Measurements from ENCODE around the gene CARMIL3. TPM values are rescaled to one million over a fixed set of nuclear protein-coding genes. Genes with fewer than 3 reads are reported as not detected.
"Not testable (repeated sequence)": the region's sequence is repeated elsewhere in the genome, so short reads cannot be mapped to it uniquely, and the experiment has no call there.

CARMIL3 gene
- total RNA-seq = under 1 TPM; 0.15 to 0.22 TPM
- polyA plus RNA-seq = not detected

- H3K36me3 Mint-ChIP-seq = no peaks in the 10 kb centered on the region
- H3K27me3 Mint-ChIP-seq = peaks cover 6 to 8% of the 10 kb centered on the region in 2 donors
- Histone ChIP-seq H3K4me3 (ENCODE audit: low read length in 2 of 2) (peak within 1 kb of the TSS in 1 of 2 donors; percentile 76), H3K4me1 (ENCODE audit: insufficient read depth, low read length) (peaks cover 14% of the 10 kb centered on the region), H3K27ac (ENCODE audit: low read depth, low read length) (peak within 1 kb of the TSS; percentile 16), H3K27me3 (ENCODE audit: insufficient read depth, low read length) (no peaks in the 10 kb centered on the region), H3K36me3 (ENCODE audit: insufficient read depth, low read length) (no peaks in the 10 kb centered on the region), H3K9me3 (ENCODE audit: control insufficient read depth in 1 of 2, low read length in 2 of 2) (no peaks in the 10 kb centered on the region)
- peak within 1 kb of the TSS; percentile 83 to 92 (median 88) for H3K4me3 Mint-ChIP-seq
- ChIA-PET CTCF (ENCODE audit: partially characterized antibody) (interaction anchor here (0.6 to 17.4 kb wide), 7 partner anchors 9 to 75 kb away, joined by 3 to 475 read pairs (median 3); partner anchors contain the start of genes DCAF11, NRL and PCK2), POLR2A (ENCODE audit: partially characterized antibody) (interaction anchor here (0.6 to 2.4 kb wide), 12 partner anchors 29 to 190 kb away, joined by 3 to 19 read pairs (median 3); partner anchors contain the start of genes DCAF11, NRL, PCK2 and PSME1)
- intact Hi-C loops (cut with micrococcal nuclease) = loop anchor here (1.0 kb wide), 1 partner anchor 16 kb away; no protein-coding TSS in a partner anchor
- peaks cover 10 to 17% (median 14%) of the 10 kb centered on the region in 4 donors for H3K4me1 Mint-ChIP-seq
- DNase-seq = peak; percentile 50 to 58 (median 53)
- no peaks in the 10 kb centered on the region for H3K9me3 Mint-ChIP-seq
- H3K27ac Mint-ChIP-seq = peak within 1 kb of the TSS in 5 of 7 donors; percentile 14 to 81 (median 68)
Measured at GRCh38 chr14:24051789-24052655, at the start of gene CARMIL3. CARMIL3 (plus strand) TSS chr14:24052009; CDS start chr14:24052154, 145 bp downstream.

- CTCF ChIA-PET (ENCODE audit: partially characterized antibody) = not testable (repeated sequence)
- H3K27ac Mint-ChIP-seq = peak overlapping the region in 1 of 7 donors; percentile 57
- peak overlapping the region; percentile 36 to 77 (median 52) for H3K4me3 Mint-ChIP-seq
Measured at GRCh38 chr14:24006471-24006816, 45.4 kb upstream of the CARMIL3 start.

GRCh38 chr14:24006817-24007652, 44.8 kb upstream of the CARMIL3 start:
- Histone ChIP-seq H3K4me1 (ENCODE audit: insufficient read depth, low read length) (peaks cover 21% of the 10 kb centered on the region), H3K27ac (ENCODE audit: low read depth, low read length) (peak overlapping the region; percentile 55), H3K4me3 (ENCODE audit: low read length in 2 of 2) (peak overlapping the region in 1 of 2 donors; percentile 58)
- H3K36me3 ChIP-seq (ENCODE audit: insufficient read depth, low read length); H3K27me3 ChIP-seq (ENCODE audit: insufficient read depth, low read length); H3K27me3 Mint-ChIP-seq; H3K9me3 ChIP-seq (ENCODE audit: control insufficient read depth in 1 of 2, low read length in 2 of 2); H3K9me3 Mint-ChIP-seq; intact Hi-C loops (cut with micrococcal nuclease): not testable (repeated sequence)
- Mint-ChIP-seq H3K4me3 (peak overlapping the region; percentile 81 to 95 (median 91)), H3K36me3 (peaks cover 0 to 11% of the 10 kb centered on the region in 2 donors), H3K4me1 (peaks cover 25 to 49% (median 38%) of the 10 kb centered on the region in 4 donors), H3K27ac (peak overlapping the region; percentile 58 to 97 (median 93))
- POLR2A ChIA-PET (ENCODE audit: partially characterized antibody) = interaction anchor here (0.6 to 2.0 kb wide), 3 partner anchors 53 to 101 kb away, joined by 4 to 6 read pairs (median 4); partner anchors contain the start of genes DHRS4 and PCK2
- DNase-seq = peak; percentile 67 to 75 (median 72)
- CTCF ChIA-PET (ENCODE audit: partially characterized antibody) = interaction anchor here (0.8 to 1.8 kb wide), 4 partner anchors 51 to 301 kb away, joined by 3 to 7 read pairs (median 5); partner anchors contain the start of genes CIDEB and PCK2

More at GRCh38 chr14:24006471-24006816, 45.4 kb upstream of the CARMIL3 start:
- DNase-seq; H3K9me3 Mint-ChIP-seq; intact Hi-C loops (cut with micrococcal nuclease); H3K27me3 ChIP-seq (ENCODE audit: insufficient read depth, low read length); H3K27me3 Mint-ChIP-seq; H3K36me3 ChIP-seq (ENCODE audit: insufficient read depth, low read length); H3K9me3 ChIP-seq (ENCODE audit: control insufficient read depth in 1 of 2, low read length in 2 of 2): not testable (repeated sequence)
- peaks cover 0 to 11% of the 10 kb centered on the region in 2 donors for H3K36me3 Mint-ChIP-seq
- peaks cover 25 to 46% (median 37%) of the 10 kb centered on the region in 4 donors for H3K4me1 Mint-ChIP-seq
- H3K27ac ChIP-seq (ENCODE audit: low read depth, low read length) = peak overlapping the region; percentile 55
- POLR2A ChIA-PET (ENCODE audit: partially characterized antibody) = interaction anchor here (0.6 to 1.7 kb wide), 2 partner anchors 88 to 102 kb away, joined by 4 read pairs; partner anchors contain the start of gene PCK2
- H3K4me1 ChIP-seq (ENCODE audit: insufficient read depth, low read length) = peaks cover 21% of the 10 kb centered on the region
- peak overlapping the region in 1 of 2 donors; percentile 58 for H3K4me3 ChIP-seq (ENCODE audit: low read length in 2 of 2)

- Mint-ChIP-seq H3K27ac (peak overlapping the region; percentile 60 to 97 (median 82)), H3K4me1 (peaks cover 26 to 46% (median 37%) of the 10 kb centered on the region in 4 donors), H3K27me3 (no peaks in the 10 kb centered on the region), H3K4me3 (peak overlapping the region in 4 of 8 donors; percentile 11 to 42 (median 30)), H3K36me3 (peaks cover 0 to 11% of the 10 kb centered on the region in 2 donors), H3K9me3 (no peaks in the 10 kb centered on the region)
- intact Hi-C loops (cut with micrococcal nuclease) = loop anchor here (5.0 to 10.0 kb wide), 3 partner anchors 56 to 1124 kb away; partner anchors contain the start of gene DHRS4
- no peak overlapping the region for H3K4me3 ChIP-seq (ENCODE audit: low read length in 2 of 2)
- peaks cover 26% of the 10 kb centered on the region for H3K4me1 ChIP-seq (ENCODE audit: insufficient read depth, low read length)
- no peaks in the 10 kb centered on the region for H3K9me3 ChIP-seq (ENCODE audit: control insufficient read depth in 1 of 2, low read length in 2 of 2)
- no peak overlapping the region for H3K27ac ChIP-seq (ENCODE audit: low read depth, low read length)
- CTCF ChIA-PET (ENCODE audit: partially characterized antibody) = interaction anchor here (0.8 to 1.9 kb wide), 2 partner anchors 80 kb away, joined by 3 to 9 read pairs; no protein-coding TSS in a partner anchor
- POLR2A ChIA-PET (ENCODE audit: partially characterized antibody) = no interaction called here
- H3K36me3 ChIP-seq (ENCODE audit: insufficient read depth, low read length) = no peaks in the 10 kb centered on the region
- no peaks in the 10 kb centered on the region for H3K27me3 ChIP-seq (ENCODE audit: insufficient read depth, low read length)
- DNase-seq = no peak
Measured at GRCh38 chr14:24011051-24011450, 40.8 kb upstream of the CARMIL3 start.

GRCh38 chr14:24012726-24013273, 39.0 kb upstream of the CARMIL3 start:
- H3K27me3 ChIP-seq (ENCODE audit: insufficient read depth, low read length); H3K27ac ChIP-seq (ENCODE audit: low read depth, low read length); POLR2A ChIA-PET (ENCODE audit: partially characterized antibody); H3K9me3 Mint-ChIP-seq; H3K27me3 Mint-ChIP-seq; H3K4me3 Mint-ChIP-seq; DNase-seq; H3K9me3 ChIP-seq (ENCODE audit: control insufficient read depth in 1 of 2, low read length in 2 of 2); H3K4me3 ChIP-seq (ENCODE audit: low read length in 2 of 2); H3K36me3 ChIP-seq (ENCODE audit: insufficient read depth, low read length): not testable (repeated sequence)
- H3K4me1 ChIP-seq (ENCODE audit: insufficient read depth, low read length) = peaks cover 24% of the 10 kb centered on the region
- intact Hi-C loops (cut with micrococcal nuclease) = loop anchor here (5.0 to 10.0 kb wide), 3 partner anchors 58 to 1122 kb away; partner anchors contain the start of gene DHRS4
- H3K36me3 Mint-ChIP-seq = peaks cover 0 to 11% of the 10 kb centered on the region in 2 donors
- peak overlapping the region in 2 of 7 donors; percentile 19 to 36 for H3K27ac Mint-ChIP-seq
- CTCF ChIA-PET (ENCODE audit: partially characterized antibody) = interaction anchor here (1.8 kb wide), 1 partner anchor 78 kb away, joined by 4 read pairs; no protein-coding TSS in a partner anchor
- H3K4me1 Mint-ChIP-seq = peaks cover 26 to 38% (median 34%) of the 10 kb centered on the region in 4 donors
